ENCODE measurements around the gene ATP6V1G3. TPM values are rescaled to one million over a fixed set of nuclear protein-coding genes. Genes with fewer than 3 reads are reported as not detected.
"Not testable (repeated sequence)": the region's sequence is repeated elsewhere in the genome, so short reads cannot be mapped to it uniquely, and the experiment has no call there.

Gene ATP6V1G3
- not detected for total RNA-seq

- H3K27me3 ChIP-seq = no peaks in the 10 kb centered on the region
- H3K36me3 ChIP-seq = no peaks in the 10 kb centered on the region
- 50 to 56% methylated on average over 1 of the region's 1 CpG for WGBS, 2 donors (ENCODE audit: low coverage in 1 of 2)
- no peaks in the 10 kb centered on the region for H3K4me1 ChIP-seq
- no peak within 1 kb of the TSS for H3K4me3 ChIP-seq
- ATAC-seq = no peak
- H3K9me3 ChIP-seq = no peaks in the 10 kb centered on the region
- no peak for TF ChIP-seq EP300 (IDR thresholded peaks at IDR 0.05)
- TF ChIP-seq POLR2AphosphoS5 (IDR thresholded peaks at IDR 0.05) = no peak
- TF ChIP-seq POLR2A (IDR thresholded peaks at IDR 0.05) = no peak
- no peak for TF ChIP-seq CTCF (IDR thresholded peaks at IDR 0.05)
- H3K27ac ChIP-seq = no peak within 1 kb of the TSS
Measured at GRCh38 chr1:198540580-198540979, at the start of gene ATP6V1G3. Gene ATP6V1G3 (minus strand): TSS chr1:198540680. CDS start chr1:198540650, 30 bp downstream.

GRCh38 chr1:198588845-198589244 lies 48.4 kb upstream of the ATP6V1G3 start:
- Histone ChIP-seq H3K27ac (no peak overlapping the region), H3K4me1 (no peaks in the 10 kb centered on the region), H3K27me3 (no peaks in the 10 kb centered on the region), H3K9me3 (peaks cover 0 to 32% (median 0%) of the 10 kb centered on the region in 3 donors), H3K4me3 (no peak overlapping the region), H3K36me3 (no peaks in the 10 kb centered on the region)
- TF ChIP-seq POLR2AphosphoS5 (IDR thresholded peaks at IDR 0.05) (no peak), EP300 (IDR thresholded peaks at IDR 0.05) (no peak), POLR2A (IDR thresholded peaks at IDR 0.05) (no peak), CTCF (IDR thresholded peaks at IDR 0.05) (no peak)
- ATAC-seq = no peak

GRCh38 chr1:198584163-198584562 lies 43.7 kb upstream of the ATP6V1G3 start:
- 93% methylated on average over 3 of the region's 26 CpGs; no CpG with 5 or more reads in 1 of the 2 donors for WGBS, 2 donors (ENCODE audit: low coverage in 1 of 2)
- no peak overlapping the region for H3K27ac ChIP-seq
- no peaks in the 10 kb centered on the region for H3K36me3 ChIP-seq
- H3K4me1 ChIP-seq = no peaks in the 10 kb centered on the region
- H3K9me3 ChIP-seq = peaks cover 0 to 18% (median 0%) of the 10 kb centered on the region in 3 donors
- ATAC-seq = no peak
- TF ChIP-seq EP300 (IDR thresholded peaks at IDR 0.05) = no peak
- no peak for TF ChIP-seq POLR2AphosphoS5 (IDR thresholded peaks at IDR 0.05)
- TF ChIP-seq POLR2A (IDR thresholded peaks at IDR 0.05) = no peak
- no peak for TF ChIP-seq CTCF (IDR thresholded peaks at IDR 0.05)
- no peaks in the 10 kb centered on the region for H3K27me3 ChIP-seq
- no peak overlapping the region for H3K4me3 ChIP-seq

GRCh38 chr1:198583209-198583802 lies 42.8 kb upstream of the ATP6V1G3 start:
- 76 to 83% methylated on average over 2 to 5 of the region's 5 CpGs for WGBS, 2 donors (ENCODE audit: low coverage in 1 of 2)
- H3K36me3 ChIP-seq, H3K9me3 ChIP-seq, ATAC-seq, H3K4me3 ChIP-seq, H3K27ac ChIP-seq, H3K4me1 ChIP-seq, H3K27me3 ChIP-seq: not testable (repeated sequence)

GRCh38 chr1:198577444-198577843 lies 37.0 kb upstream of the ATP6V1G3 start:
- 75 to 83% methylated on average over 1 of the region's 1 CpG for WGBS, 2 donors (ENCODE audit: low coverage in 1 of 2)
- TF ChIP-seq POLR2AphosphoS5 (IDR thresholded peaks at IDR 0.05) (no peak), EP300 (IDR thresholded peaks at IDR 0.05) (no peak), CTCF (IDR thresholded peaks at IDR 0.05) (no peak), POLR2A (IDR thresholded peaks at IDR 0.05) (no peak)
- Histone ChIP-seq H3K27me3 (no peaks in the 10 kb centered on the region), H3K4me1 (no peaks in the 10 kb centered on the region), H3K36me3 (no peaks in the 10 kb centered on the region), H3K4me3 (no peak overlapping the region), H3K9me3 (peaks cover 0 to 9% (median 0%) of the 10 kb centered on the region in 3 donors), H3K27ac (no peak overlapping the region)
- no peak for ATAC-seq

Measured in gastroesophageal sphincter (tissue), 4 donors.